Lung (tissue), 12 donors: ENCODE measurements around the gene CAPN11. TPM values are rescaled to one million over a fixed set of nuclear protein-coding genes. Genes with fewer than 3 reads are reported as not detected.

Source experiments
- ATAC-seq: fragments of 200-7000 bp; cut with Tn5 transposase; one replicate; pipeline ENCODE4 v1.9.1; 2020; ENCODE audit warnings: moderate number of reproducible peaks; ENCODE audit not compliant: insufficient read depth, low FRiP score
- DNase-seq, 3 donors: peaks; one replicate each; pipeline ENCODE4 v3.0.0-alpha.2; 2013 to 2017
- H3K27ac ChIP-seq, 2 donors: one replicate each; pipeline ENCODE4 v1.5.1; 2013; ENCODE audit warnings: mild to moderate bottlenecking in 2 of 2, moderate library complexity in 2 of 2, control low read depth in 1 of 2, inconsistent platforms in 1 of 2, low read depth in 1 of 2, low read length in 1 of 2
- H3K27me3 ChIP-seq, 3 donors: one replicate each; pipeline ENCODE4 v1.5.1; 2013; ENCODE audit warnings: low read length in 2 of 3; ENCODE audit not compliant: control insufficient read depth in 3 of 3, insufficient read depth in 3 of 3
- H3K36me3 ChIP-seq, 4 donors: one replicate each; pipeline ENCODE4 v1.5.1; 2013; ENCODE audit warnings: low read length in 4 of 4, mild to moderate bottlenecking in 1 of 4, moderate library complexity in 1 of 4; ENCODE audit not compliant: control insufficient read depth in 4 of 4, insufficient read depth in 4 of 4
- H3K4me1 ChIP-seq, 5 donors: one replicate each; pipeline ENCODE4 v1.5.1; 2013; ENCODE audit warnings: low read length in 5 of 5, mild to moderate bottlenecking in 2 of 5, moderate library complexity in 1 of 5; ENCODE audit not compliant: control insufficient read depth in 5 of 5, insufficient read depth in 5 of 5
- H3K4me3 ChIP-seq: one replicate; pipeline ENCODE4 v1.5.1; 2013; ENCODE audit warnings: mild to moderate bottlenecking, control low read depth, moderate library complexity
- H3K9ac ChIP-seq, 2 donors: one replicate each; pipeline ENCODE4 v1.5.1; 2013; ENCODE audit warnings: low read length in 2 of 2, control low read depth in 1 of 2; ENCODE audit not compliant: insufficient read depth in 1 of 2
- H3K9me3 ChIP-seq, 4 donors: one replicate each; pipeline ENCODE4 v1.5.1; 2013; ENCODE audit warnings: low read length in 3 of 4, mild to moderate bottlenecking in 1 of 4, moderate library complexity in 1 of 4; ENCODE audit not compliant: control insufficient read depth in 4 of 4, insufficient read depth in 3 of 4
- CTCF ChIP-seq: IDR thresholded peaks from 2 replicates; pipeline ENCODE4 v1.5.1; 2012; ENCODE audit warnings: mild to moderate bottlenecking; ENCODE audit errors: control extremely low read depth, extremely low read depth
- WGBS, 2 donors: extraction: QIAGEN DNeasy Blood & Tissue Kit; methylation state at CpG; one replicate each; pipeline ENCODE4 v1.1.7; 2013; 5-methylcytosine and 5-hydroxymethylcytosine counted together
- polyA plus RNA-seq, 2 donors: library from polyadenylated mRNA; stranded (reverse); fragments of 200-250 nt; gene quantifications; one replicate each; pipeline ENCODE4 v1.2.1, GENCODE V29; 2013
- total RNA-seq, 2 donors: library from RNA; depleted of rRNA in 1 of 2; stranded (reverse); fragments of >200 nt in 1 of 2; gene quantifications; one replicate each; pipeline ENCODE4 v1.2.1, GENCODE V29; 2014 to 2021
- donor health status: control.
- donor health status: control.
- donor health status: Bipolar disorder and iron deficiency.
- donor health status: healthy.
- donor health status: DM: yes; HTN: yes; CAD: no.

Gene CAPN11
- total and polyA plus RNA-seq, 4 donors = 0.07 to 0.30 (median 0.15) TPM; not detected in 1

- Histone ChIP-seq H3K27me3 (no peaks in the 10 kb centered on the region), H3K4me1 (peaks cover 8 to 46% (median 22%) of the 10 kb centered on the region in 5 donors), H3K4me3 (no peak within 1 kb of the TSS), H3K9ac (peak within 1 kb of the TSS in 1 of 2 donors; percentile 11), H3K36me3 (no peaks in the 10 kb centered on the region), H3K9me3 (no peaks in the 10 kb centered on the region), H3K27ac (peak within 1 kb of the TSS; percentile 59 to 77)
- TF ChIP-seq CTCF = no peak
- 35 to 48% methylated on average over 7 of the region's 7 CpGs for WGBS, 2 donors
- peak in 2 of 3 donors; percentile 56 to 72 for DNase-seq
- ATAC-seq = no peak
These were observed 58.2 kb downstream of the CAPN11 start, which contains the start of gene MYMX for GRCh38 chr6:44216677-44217331. Gene MYMX (plus strand): TSS chr6:44216926. CDS start chr6:44217472, 546 bp downstream.

- TF ChIP-seq CTCF = no peak
- Histone ChIP-seq H3K9me3 (no peaks in the 10 kb centered on the region), H3K9ac (peak overlapping the region in 1 of 2 donors; percentile 11), H3K27ac (peak overlapping the region; percentile 59 to 77), H3K36me3 (no peaks in the 10 kb centered on the region), H3K27me3 (no peaks in the 10 kb centered on the region), H3K4me3 (no peak overlapping the region), H3K4me1 (peaks cover 11 to 48% (median 26%) of the 10 kb centered on the region in 5 donors)
- WGBS, 2 donors = 68 to 77% methylated on average over 16 of the region's 16 CpGs
- no peak for ATAC-seq
- peak; percentile 49 to 71 (median 52) for DNase-seq
These were observed 58.9 kb downstream of the CAPN11 start for GRCh38 chr6:44217332-44218143.

GRCh38 chr6:44219053-44219814 lies 60.6 kb downstream of the CAPN11 start:
- DNase-seq (peak; percentile 93 to 97 (median 94)), ATAC-seq (peak; percentile 77)
- Histone ChIP-seq H3K27ac (peak overlapping the region; percentile 65 to 77), H3K4me3 (peak overlapping the region; percentile 60), H3K4me1 (peaks cover 12 to 57% (median 30%) of the 10 kb centered on the region in 5 donors), H3K36me3 (no peaks in the 10 kb centered on the region), H3K9ac (peak overlapping the region in 1 of 2 donors; percentile 14), H3K9me3 (no peaks in the 10 kb centered on the region), H3K27me3 (no peaks in the 10 kb centered on the region)
- no peak for TF ChIP-seq CTCF
- 2 to 3% methylated on average over 23 to 45 of the region's 45 CpGs for WGBS, 2 donors
